Measurements from ENCODE around the gene ZIC1.

DNA sequence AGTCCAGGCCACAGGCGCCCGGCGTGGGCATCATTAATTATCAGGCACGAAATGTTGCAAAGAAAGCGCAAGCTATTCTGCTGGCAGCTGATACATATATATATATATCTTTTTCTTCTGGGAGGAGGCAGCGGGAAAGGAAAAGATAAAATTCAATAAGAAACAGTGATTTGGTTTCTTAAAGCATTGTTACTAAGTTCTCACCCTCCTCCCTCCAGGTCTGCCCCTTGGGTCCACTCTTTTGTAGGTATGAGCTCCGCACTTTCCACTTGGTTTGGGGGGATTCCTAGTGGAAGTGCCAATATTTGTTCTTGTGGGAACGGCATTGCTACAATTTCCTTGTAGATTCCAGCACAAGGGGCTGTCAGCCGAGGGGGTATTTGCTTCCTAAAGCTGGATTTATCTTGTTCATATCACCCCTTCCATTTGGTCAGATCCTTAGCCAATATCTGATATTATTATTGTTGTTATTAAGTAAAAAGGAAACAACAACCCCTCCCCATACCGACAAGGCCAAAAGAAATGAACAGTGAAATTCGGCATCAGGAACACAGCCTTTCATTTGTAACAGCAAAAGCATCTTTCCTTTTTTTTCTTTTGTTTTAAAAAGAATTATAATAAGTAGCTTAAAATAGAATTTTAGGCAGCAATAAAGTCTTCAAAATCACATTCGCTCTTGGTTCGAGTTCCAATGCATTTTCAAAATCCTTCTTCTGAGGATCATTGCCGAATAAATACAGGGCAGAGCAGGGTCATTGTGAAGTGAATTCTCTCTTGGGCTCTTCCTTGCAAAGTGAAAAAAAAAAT lies 15.6 kb downstream of the ZIC1 start:
- no peak for TF ChIP-seq POLR2A (IDR thresholded peaks at IDR 0.05)
- TF ChIP-seq POLR2AphosphoS5 (IDR thresholded peaks at IDR 0.05) = no peak
- no peak for TF ChIP-seq CTCF (IDR thresholded peaks at IDR 0.05)
- TF ChIP-seq EP300 (IDR thresholded peaks at IDR 0.05; ENCODE audit: low read depth) = no peak
